Inflammatory macrophage (primary cell): ENCODE data around the gene ANKS6.
A peak's percentile ranks its signal among the peaks of the same experiment; 100 is the strongest.

Source experiments
- DNase-seq, 2 donors: peaks; one replicate each; pipeline ENCODE4 v3.0.0-alpha.2; 2020 to 2022

Gene ANKS6

DNA sequence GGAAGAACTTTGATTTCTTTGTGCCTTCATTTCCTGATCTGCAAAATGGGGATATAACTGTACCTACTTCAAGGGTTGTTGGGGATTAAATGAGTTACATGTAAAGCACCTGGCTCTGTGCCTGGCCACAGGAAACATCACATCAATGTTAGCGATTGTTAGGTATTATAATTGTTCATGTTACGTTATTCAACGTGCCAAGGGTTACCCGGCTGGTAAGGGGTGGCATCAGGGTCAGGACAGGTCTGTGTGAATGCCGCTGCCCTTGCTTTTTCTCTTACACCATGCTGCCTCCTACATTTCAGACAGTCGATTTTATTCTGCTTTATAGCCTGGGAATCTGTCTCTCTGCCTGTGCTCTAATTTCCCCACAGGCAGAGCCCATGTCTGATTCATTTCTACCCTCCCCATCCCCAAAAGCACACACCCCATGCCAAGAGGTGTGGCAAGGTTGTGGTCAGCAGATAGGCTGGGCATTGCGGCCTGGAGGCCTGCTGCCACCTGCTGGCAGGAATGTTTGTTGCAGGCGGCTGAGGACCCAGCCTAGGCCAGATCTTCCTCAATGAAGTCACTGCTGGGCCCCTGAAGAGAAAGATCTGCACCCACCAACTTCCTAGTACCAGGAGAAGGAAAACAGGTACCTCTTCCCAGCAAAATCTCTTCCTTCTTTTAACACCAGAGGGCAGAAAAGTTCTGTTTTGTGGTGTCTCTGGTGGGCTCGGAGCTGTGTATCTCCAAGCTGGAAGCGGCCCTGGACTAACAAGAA, 5.3 kb downstream of the ANKS6 start:
- peak; percentile 76 to 77 for DNase-seq

DNA sequence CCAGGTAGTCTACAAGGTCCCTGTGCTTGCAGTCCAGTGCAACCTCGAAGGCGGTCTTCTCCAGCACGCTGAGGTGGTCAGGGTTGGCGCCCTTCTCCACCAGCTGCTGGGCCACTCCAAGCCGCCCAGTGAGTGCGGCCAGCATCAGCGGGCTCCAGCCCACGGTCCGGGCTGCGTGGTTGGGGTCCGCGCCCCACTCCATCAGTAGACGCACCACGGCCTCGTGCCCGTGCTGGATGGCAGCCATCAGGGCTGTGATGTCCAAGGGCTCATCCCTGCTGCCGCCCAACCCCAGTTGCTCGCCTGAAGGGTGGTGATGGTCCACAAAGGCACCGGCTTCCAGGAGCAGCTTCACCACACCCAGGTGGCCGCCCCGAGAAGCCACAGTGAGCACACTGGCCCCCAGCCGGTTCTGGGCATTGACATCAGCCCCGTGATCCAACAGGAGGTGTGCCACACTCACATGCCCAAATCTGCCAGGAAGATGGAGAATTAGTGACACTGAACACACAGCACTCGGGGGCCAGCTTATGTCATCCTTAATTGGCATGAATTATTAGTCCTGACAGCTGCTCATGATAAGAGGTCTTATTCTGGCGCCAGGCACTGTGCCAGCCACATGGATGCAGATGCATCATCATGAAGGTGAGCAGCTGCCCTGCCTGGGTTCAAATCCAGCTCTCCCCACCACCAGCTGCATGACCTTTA, 6.1 kb downstream of the ANKS6 start:
- no peak for DNase-seq

DNA sequence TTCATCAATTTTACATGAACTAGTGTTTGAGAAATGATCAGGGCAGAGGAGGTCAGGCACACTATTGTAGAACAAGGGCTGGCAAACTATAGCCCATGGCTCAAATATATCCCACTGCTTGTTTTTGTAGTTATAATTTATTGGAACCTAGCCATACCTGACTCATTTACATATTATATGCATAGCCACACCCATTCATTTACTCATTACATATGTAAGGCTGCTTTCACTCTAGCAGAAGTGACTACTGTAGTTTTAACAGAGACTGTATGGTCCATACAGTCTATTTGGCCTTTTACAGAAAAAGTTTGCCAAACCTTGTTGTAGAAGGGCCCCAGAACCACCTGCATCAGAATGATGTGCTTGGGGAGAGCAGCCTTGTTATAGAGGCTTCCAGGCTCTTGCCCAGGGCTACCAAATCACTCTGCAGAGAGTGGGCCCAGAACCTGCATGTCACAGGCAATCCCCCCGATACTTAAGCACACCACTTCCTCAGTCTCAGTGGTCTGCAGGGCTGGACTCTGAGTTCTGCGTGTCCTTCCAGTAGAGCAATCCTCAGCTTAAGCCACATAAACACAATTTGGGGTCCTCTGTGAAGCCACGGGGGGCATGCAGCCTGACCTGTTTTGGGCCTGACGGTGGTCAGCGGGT, 6.7 kb downstream of the ANKS6 start:
- DNase-seq, result no peak

DNA sequence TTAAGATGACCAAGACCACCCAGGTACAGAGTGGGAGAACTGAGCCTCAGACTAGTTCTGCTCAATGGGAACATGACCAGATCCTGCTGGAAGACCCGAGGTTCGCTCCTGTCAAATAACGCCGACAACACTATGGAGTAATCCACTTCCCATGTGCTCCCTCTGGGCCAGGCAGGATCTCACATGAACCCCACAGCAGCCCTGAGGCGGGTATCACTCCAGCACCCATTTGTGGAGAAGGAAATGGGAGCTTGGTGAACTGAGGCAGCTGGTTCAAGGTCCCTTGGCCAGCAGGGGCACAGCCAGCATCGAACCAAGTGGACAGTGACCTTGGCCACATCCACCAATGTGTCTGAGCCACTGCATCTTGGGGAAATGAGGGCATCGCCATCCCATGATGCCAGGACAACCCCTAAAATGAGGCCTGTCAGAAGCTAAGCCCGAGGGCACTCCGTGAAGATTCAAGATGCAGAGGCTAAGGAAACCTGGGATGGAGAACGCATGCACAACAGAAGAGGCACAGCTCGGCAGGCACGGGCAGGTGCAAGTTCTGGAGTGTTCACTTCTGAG, 8.5 kb downstream of the ANKS6 start:
- no peak for DNase-seq

DNA sequence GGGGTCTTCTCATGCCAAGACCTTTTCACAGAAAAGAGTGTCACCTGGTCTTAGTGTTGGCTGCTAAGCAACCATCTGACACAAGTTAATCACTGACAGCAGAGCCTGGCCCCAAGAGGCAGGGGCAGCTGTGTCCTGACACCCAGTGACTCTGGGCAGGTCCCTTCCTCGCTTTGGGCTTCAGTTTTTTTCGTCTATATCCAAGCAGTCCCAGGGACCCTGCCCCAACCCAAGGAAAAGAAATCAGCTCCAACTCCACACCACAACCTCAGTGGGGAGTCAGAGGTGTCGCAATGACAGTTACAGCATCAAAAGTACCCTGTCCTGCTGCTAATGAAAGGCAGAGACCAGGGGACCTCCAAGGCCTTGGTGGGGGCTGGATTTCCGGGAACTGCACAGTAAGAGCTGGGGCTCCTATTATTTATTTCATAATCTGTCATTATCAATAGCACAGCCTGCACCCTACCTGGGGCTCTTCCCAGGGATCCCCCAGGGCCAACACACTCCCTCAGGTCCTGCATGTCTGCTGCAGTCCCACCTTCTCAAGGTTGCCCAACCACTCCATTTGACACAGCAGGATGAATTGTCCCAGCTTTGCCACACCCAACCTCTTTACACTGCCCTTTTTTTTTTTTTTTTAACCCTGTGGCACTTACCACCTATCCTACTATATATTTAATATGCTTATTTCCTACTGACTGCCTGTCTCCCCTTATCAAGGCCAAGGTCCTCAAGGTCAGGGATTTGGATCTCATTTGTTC, 9.4 kb downstream of the ANKS6 start:
- DNase-seq, result no peak

DNA sequence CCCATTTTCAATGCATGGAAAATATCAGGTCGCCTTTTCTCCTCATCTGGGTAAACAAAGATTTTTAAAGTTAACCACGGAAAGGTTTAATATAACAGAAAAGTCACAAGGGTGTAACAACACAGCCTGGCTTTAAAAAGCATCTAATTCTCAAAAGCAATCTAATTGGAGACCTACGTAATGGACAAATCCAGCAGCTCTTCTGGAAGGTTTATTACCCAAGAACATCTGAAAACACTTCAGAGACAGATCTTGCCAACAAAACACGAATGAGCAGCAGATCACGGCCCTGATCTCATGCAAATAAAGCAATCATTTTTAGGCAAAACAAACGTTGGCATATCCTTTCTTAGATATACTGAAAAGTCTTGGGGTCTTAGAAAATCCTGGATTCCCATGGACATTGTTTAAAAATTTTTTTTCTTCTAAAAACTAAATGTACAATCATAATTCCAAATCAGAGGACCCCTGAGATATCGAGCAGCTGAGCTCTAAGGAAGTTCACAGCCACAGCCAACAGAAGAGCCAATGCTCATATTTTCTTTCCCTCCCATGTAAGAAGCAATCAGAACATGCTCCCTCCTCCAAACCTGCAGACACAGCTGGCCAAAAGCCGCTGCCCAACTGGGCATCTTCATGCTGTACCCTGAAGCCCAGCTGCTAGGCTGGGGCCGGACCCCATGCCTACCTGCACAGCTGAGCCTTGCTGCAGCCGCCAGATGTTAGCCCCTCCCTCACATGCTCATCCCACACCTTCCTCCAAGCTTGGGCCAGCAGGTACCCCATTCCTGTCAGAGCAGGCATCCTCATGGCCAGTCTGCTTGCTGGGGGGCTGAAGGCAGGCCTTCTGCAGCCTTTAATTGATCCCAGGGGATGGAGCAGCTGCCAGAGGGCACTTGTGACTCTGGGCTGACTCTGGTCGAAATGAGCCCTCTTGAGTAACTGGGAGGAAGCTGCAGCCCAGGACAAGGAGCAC, 11.2 kb downstream of the ANKS6 start:
- DNase-seq, result no peak

DNA sequence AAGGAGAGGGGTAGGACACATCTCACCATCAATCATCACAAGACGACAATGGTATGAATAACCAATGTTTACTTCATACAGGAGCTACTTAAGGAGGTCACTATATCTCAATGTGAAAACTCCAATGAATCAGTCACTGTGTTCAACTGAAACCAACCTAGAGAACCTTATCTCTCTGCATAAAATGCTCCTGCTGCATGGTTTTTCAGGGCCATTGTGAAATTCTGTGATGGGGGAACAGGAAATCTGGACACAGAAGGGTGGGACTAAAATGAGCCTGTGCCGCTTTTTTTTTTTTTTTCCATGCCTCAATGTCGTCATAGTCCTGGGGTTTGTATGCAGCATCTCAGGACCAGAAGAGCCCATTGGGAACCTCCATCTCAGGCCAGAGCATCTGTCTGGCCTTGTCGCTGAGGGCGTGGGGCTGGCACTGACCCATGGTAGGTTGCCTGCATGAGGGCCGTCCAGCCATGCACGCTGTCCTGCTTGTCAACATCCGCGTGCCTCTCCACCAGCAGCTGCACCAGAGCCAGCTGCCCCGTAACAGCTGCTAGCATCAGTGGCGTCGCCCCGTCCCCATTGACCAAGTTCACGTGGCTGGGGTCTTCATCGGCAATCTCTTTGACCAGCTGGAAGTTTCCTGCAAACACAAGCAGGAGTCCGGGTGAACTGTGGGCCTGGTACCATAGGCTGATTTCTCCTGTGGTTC, 12.7 kb downstream of the ANKS6 start:
- DNase-seq, result no peak

DNA sequence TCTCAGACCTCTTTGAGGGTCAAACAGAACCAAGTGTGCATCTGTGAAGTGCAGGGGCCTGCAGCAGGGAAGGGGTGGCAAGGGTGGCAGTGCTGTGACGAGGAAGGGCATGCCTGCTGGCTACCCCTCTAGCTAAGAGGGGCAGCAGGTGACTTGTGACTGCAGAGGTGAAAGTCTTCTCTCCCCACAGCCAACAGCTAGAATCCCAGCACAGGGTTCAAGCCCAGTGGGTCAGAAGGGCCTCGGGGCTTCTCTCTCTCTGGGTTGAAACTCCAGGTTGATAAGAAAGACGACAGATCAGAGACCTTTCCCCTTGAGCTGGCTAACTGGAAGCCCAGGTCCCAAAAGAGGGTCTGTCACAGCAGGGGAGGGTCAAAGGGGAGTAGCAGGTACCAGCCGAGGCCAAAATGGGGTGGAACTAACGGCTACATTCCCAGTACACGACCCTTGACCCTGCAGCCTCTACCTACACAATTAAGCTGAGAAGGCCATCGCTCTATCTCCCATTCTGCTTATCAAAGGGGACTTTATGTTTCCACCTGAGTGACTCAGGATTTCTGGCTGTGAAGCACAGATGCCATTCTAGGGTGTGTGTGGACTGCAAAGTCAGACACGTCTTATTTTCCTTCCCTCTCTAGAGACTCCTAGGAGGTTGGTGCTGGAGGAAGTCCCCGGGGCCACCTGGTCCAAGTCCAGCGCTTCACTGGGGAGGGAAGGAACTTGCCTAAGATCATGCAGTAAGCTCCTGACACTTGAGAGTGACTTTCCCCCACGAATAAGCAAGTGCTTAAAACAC, 14.6 kb downstream of the ANKS6 start:
- DNase-seq, result peak in 1 of 2 donors; percentile 37

DNA sequence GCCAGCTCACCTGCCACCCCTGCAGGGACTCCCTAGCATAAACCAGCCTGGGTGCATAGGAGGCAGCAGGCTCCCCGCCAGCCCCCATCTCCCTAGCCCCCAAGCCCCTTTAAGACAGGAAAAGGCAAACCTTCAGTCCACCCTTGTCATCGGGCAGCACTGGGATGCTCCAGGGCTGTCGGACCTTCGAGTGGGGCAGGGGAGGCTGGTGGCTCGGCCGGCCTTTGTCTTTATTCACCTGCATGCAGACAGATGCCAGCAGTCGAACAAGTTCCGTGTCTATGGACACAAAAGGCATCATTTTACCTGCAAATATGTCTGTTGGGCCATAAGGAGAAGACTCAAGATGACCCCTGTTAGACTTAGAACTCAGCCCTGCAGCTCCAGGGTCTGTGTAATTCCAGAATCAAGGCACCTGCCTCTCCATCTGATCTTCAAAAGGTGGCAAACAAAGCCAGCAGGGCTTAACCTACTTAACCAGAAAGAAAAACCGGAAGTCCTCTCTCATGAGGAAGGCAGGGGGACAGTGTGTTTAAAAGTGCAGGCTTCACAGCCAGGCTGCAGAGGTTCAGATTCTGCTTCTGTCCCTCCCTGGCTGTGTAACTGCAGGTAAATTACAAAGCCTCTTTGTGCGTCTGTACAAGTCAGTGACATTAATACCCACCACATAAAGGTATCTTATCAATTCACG, 16.2 kb downstream of the ANKS6 start:
- DNase-seq, result no peak

DNA sequence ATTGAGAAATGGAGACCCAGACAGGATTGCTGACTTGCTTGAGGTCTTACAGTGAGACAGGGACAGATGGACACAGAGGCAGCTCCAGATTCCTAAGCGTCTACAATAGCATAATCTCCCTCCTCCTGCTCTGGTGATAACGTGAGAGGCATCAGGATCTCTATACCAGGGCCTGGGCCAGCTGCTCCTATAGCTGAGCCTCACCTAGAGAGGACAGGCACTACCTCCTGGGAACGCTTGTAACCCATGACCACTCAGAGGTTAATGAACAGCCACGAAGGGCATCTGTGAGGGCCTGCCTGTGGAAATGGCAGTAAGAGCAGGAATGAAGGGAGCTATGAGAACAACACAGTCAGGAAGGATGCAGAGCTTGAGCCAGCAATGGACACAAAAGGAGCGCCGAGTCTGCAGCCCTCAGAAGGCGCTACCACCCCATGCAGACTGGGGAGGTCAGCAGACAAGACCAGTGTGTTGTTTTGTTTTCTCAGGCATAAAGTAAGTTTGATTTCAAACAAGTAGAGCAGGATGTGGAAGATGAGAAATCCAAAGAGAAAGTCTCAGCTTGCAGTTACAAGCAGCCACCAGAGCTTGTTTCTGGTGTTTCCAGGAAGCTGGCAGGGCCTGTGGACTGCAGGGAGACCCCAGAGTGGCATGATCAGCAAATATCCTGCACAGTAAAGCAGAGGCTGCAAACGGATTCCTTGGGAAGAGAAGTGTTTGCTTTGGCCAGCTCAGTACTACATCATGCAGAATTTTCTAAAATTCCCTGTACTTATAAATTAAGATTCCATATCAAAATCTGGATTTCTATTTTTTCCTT, 17.4 kb downstream of the ANKS6 start:
- DNase-seq, result no peak

DNA sequence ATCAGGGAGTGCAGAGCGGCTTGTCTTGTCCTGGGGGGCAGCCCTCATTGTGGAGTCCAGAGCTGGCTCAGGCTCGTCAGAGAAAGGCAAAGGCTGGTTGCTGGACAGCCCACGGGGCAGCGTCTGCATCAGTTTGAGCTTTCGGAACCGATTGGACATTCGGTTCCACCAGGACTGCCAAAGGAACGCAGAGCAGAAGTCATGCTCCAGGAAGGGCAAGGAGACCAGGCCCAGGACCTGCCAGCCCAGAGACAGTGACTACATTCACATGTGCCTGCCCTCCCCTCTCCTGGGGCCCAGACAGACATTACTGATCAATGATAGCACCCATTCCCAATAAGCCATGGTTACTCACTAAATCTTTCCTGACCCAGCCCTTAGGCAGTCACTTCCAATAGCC, 18.1 kb downstream of the ANKS6 start:
- DNase-seq, result no peak

DNA sequence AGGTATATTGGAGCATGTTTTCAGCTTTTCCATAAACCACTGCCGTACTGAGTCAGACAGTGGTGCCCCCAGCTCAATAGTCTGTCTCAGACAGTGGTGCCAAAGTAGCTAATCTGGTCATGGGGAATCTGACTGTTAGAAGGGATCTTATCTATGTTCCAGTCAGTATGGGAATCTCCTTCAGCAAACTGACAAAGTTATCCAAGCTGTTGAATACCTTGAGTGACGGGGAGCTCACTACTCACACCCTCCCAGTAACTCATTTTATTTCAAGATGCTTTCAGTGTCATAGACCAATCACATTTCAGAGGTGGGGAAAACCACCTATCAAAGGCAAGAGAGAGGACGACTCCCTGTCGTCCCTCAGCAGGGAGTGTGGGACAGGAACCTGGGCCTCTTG, 18.7 kb downstream of the ANKS6 start:
- no peak for DNase-seq

DNA sequence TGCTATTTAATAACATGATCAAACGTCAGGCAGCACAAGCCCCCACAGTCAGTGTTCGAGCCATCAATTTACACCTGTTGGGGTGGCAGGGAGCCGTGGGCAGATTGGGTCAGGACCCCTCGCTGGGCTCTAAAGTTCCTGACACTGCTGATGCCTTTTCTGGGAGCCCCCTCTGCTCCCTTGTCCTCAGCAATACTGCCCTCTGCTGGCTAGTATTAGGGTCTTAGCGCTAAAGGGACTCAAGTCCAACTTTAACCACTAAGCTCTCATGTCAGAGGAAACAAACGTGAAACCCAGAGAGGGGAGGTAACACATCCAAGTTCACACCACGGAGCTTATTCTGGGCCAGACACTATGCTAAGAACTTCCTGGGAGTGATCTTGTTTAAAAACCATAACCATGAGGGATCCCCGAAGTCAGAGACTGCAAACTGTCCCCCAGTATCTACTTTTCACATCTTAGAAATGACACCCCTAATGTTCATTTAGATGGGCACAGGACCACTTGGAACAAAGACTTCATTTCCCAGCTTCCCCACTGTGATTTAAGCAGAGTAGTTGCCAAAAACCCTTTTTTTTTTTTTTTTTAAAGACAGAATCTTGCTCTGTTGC, 20.4 kb downstream of the ANKS6 start:
- DNase-seq, result peak; percentile 57 to 62

DNA sequence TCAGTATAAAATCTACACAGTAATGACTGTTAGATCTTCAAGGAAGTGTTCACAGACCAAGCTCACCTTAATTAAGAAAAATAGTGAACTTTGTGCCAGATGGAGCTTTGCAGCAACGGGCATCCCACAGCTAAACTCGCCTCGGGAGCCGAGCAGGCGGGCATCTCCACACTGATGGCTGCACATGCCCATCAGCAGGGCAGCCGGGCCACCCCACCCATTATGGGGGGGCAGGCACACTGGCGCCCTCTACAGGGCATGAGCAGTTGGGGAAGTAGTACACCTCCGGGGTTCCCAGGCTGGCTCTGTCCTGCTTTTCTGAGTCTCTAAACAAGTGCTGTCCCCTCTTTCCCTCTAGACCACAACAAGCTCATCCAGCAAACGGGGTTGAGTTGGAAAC, 21.6 kb downstream of the ANKS6 start:
- DNase-seq, result peak; percentile 13 to 51

DNA sequence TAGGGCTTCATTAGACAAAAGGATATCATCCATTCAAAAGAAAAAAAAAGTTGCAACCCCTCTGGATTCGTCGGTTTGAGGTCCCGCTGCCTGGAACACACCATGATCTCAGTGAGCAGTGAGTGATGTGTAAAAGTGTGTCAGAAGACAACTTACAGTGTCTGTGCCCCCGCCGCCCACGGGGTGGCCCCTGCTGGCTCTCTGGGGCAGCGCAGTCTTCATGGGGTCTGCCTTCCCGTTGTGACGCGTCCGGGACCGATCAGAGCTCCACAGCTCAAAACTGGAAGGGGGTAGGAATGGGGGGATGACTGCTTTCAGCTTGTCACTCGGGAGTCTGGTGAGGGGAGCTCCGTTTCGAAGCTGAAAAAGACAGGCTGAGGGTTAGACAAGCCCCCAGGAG, 22.6 kb downstream of the ANKS6 start:
- no peak for DNase-seq

DNA sequence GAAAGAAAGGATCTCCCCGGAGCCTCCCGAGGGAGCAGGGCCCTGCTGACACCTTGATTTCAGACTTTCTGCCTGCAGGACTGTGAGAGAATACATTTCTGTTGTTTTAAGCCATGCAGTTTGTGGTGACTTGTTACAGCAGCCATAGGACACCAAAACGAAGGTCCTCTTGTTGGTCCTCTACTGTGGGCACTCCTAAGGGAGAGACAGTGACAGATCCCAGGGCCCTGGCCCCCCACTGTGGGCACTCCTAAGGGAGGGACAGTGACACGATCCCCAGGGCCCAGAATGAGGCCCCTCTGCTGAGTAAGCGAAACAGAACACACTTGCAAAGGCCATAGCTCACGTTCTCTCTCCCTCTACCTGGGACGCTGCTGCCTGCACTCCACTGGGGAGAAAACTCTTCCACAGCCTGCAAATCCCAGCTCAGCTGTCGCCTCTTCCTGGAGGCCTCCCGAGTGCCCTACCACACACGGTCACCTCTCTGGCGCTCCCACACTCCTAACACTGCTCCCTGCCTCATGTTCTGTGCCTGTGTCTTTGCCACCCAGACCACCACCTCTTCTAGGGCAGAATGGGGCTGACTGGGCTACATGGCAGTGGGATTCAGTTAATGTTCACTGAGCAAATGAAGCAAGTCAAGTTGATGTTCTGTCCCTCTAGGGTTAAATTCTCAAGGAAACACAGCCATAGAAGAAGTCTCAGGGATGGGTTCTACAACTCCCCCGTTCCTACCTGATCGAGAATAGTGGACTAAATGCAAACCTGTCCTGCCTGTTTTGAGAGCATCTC, 23.8 kb downstream of the ANKS6 start:
- DNase-seq, result no peak
